Hepatocyte (in vitro differentiated cells): ENCODE data around the gene BATF2. TPM values are rescaled to one million over a fixed set of nuclear protein-coding genes. Genes with fewer than 3 reads are reported as not detected.

Source experiments
- DNase-seq: peaks from one replicate; pipeline ENCODE4 v3.0.0-alpha.2; 2016; ENCODE audit warnings: low spot score
- H2AFZ ChIP-seq: fragments of 200-600 bp; sonication (generic); 2 replicates; pipeline ENCODE4 v1.6.0; 2016; ENCODE audit warnings: antibody characterized with exemption, mild to moderate bottlenecking
- H3K27ac ChIP-seq: fragments of 200-600 bp; sonication (generic); 2 replicates; pipeline ENCODE4 v1.5.1; 2016; ENCODE audit warnings: mild to moderate bottlenecking
- H3K27me3 ChIP-seq: fragments of 200-600 bp; sonication (generic); 2 replicates; pipeline ENCODE4 v1.6.1; 2016
- H3K36me3 ChIP-seq: fragments of 200-600 bp; sonication (generic); replicated peaks from 2 replicates; pipeline ENCODE4 v1.5.1; 2016; ENCODE audit warnings: low read depth; ENCODE audit not compliant: insufficient read depth
- H3K4me1 ChIP-seq: fragments of 200-600 bp; sonication (generic); 2 replicates; pipeline ENCODE4 v1.5.1; 2016; ENCODE audit warnings: mild to moderate bottlenecking, moderate library complexity; ENCODE audit not compliant: insufficient read depth
- H3K4me2 ChIP-seq: fragments of 200-600 bp; sonication (generic); 2 replicates; pipeline ENCODE4 v1.6.0; 2016
- H3K4me3 ChIP-seq: fragments of 200-600 bp; sonication (generic); 2 replicates; pipeline ENCODE4 v1.5.1; 2016; ENCODE audit warnings: mild to moderate bottlenecking
- H3K79me2 ChIP-seq: fragments of 200-600 bp; sonication (generic); 2 replicates; pipeline ENCODE4 v1.6.0; 2017; ENCODE audit warnings: mild to moderate bottlenecking
- H3K9me2 ChIP-seq: fragments of 200-600 bp; sonication (generic); replicated peaks from 2 replicates; pipeline ENCODE4 v1.6.0; 2017; ENCODE audit warnings: mild to moderate bottlenecking; ENCODE audit not compliant: insufficient read depth
- H3K9me3 ChIP-seq: fragments of 200-600 bp; sonication (generic); 2 replicates; pipeline ENCODE4 v1.5.1; 2016; ENCODE audit warnings: low read depth, mild to moderate bottlenecking
- H4K20me1 ChIP-seq: fragments of 200-600 bp; sonication (generic); 2 replicates; pipeline ENCODE4 v1.6.0; 2016; ENCODE audit warnings: mild to moderate bottlenecking; ENCODE audit not compliant: insufficient read depth, poor library complexity, severe bottlenecking
- EZH2 ChIP-seq: fragments of 200-600 bp; sonication (generic); IDR thresholded peaks from 2 replicates; pipeline ENCODE4 v1.6.1; 2016; ENCODE audit warnings: antibody characterized with exemption, mild to moderate bottlenecking, borderline replicate concordance
- EZH2phosphoT487 ChIP-seq: fragments of 200-600 bp; sonication (generic); IDR thresholded peaks from one replicate; pipeline ENCODE4 v1.6.1; 2018; ENCODE audit warnings: antibody characterized with exemption, mild to moderate bottlenecking, low read depth, moderate library complexity; ENCODE audit not compliant: unreplicated experiment, severe bottlenecking
- WGBS: methylation state at CpG from one replicate; pipeline ENCODE4 v1.1.6; 2016; ENCODE audit warnings: low lambda C conversion rate; ENCODE audit errors: missing lambda C conversion rate; 5-methylcytosine and 5-hydroxymethylcytosine counted together
- polyA plus RNA-seq: library from polyadenylated mRNA; unstranded; fragments of >200 nt; fragmentation: Nextera tagmentation; extraction: Ambion mirVana; gene quantifications from 2 replicates; pipeline ENCODE4 v1.2.1, GENCODE V29; 2016
- total RNA-seq: library from RNA; depleted of rRNA; stranded (reverse); fragments of >200 nt; gene quantifications from 2 replicates; pipeline ENCODE4 v1.2.3, GENCODE V29; 2014
- TF ChIP-seq, protein P1 (sequence below): fragments of 200-600 bp; sonication (generic); IDR thresholded peaks from 2 replicates; pipeline ENCODE4 v1.5.1; 2016; ENCODE audit warnings: antibody characterized with exemption, mild to moderate bottlenecking; ENCODE audit not compliant: poor library complexity

The BATF2 gene
- total and polyA plus RNA-seq, 2 experiments from 2014 or later: 1.9 to 2.6 TPM

DNA sequence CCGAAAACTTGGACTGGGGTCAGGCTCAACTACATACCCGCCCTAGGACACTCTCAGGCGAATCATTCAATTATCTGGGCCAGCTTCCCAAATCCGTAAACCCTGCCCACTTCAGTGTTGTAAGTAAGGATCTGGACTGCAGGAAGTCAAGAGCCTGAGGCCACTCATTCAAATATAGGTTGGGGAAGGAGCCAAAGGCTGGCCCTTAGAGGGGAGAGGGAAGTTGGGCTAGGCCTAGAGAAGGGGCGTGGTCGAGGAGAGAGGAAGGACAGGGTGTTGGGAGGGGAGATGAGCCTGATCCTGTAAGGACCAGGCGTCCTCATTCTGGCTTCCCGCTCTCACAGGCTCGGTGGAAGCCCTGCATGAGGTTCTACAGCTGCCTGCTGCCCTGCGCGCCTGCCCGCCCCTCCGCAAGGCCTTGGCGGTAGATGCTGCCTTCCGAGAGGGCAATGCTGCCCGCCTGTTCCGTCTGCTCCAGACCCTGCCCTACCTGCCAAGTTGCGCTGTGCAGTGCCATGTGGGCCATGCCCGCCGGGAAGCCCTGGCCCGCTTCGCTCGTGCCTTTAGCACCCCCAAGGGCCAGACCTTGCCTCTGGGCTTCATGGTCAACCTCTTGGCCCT, 47.2 kb upstream of the BATF2 start:
- Histone ChIP-seq H3K4me3 (no peak overlapping the region), H3K4me2 (no peak overlapping the region), H3K27ac (no peak overlapping the region), H2AFZ (no peak overlapping the region), H3K4me1 (peaks cover 4% of the 10 kb centered on the region), H4K20me1 (no peaks in the 10 kb centered on the region), H3K79me2 (peaks cover 23% of the 10 kb centered on the region), H3K27me3 (no peaks in the 10 kb centered on the region), H3K36me3 (no peaks in the 10 kb centered on the region), H3K9me2 (no peaks in the 10 kb centered on the region), H3K9me3 (no peaks in the 10 kb centered on the region)
- DNase-seq: no peak
- WGBS: 96% methylated on average over 23 of the region's 23 CpGs
- TF ChIP-seq, protein P1, sequence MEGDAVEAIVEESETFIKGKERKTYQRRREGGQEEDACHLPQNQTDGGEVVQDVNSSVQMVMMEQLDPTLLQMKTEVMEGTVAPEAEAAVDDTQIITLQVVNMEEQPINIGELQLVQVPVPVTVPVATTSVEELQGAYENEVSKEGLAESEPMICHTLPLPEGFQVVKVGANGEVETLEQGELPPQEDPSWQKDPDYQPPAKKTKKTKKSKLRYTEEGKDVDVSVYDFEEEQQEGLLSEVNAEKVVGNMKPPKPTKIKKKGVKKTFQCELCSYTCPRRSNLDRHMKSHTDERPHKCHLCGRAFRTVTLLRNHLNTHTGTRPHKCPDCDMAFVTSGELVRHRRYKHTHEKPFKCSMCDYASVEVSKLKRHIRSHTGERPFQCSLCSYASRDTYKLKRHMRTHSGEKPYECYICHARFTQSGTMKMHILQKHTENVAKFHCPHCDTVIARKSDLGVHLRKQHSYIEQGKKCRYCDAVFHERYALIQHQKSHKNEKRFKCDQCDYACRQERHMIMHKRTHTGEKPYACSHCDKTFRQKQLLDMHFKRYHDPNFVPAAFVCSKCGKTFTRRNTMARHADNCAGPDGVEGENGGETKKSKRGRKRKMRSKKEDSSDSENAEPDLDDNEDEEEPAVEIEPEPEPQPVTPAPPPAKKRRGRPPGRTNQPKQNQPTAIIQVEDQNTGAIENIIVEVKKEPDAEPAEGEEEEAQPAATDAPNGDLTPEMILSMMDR: no peak
- TF ChIP-seq EZH2phosphoT487: no peak
- no peak for TF ChIP-seq EZH2

DNA sequence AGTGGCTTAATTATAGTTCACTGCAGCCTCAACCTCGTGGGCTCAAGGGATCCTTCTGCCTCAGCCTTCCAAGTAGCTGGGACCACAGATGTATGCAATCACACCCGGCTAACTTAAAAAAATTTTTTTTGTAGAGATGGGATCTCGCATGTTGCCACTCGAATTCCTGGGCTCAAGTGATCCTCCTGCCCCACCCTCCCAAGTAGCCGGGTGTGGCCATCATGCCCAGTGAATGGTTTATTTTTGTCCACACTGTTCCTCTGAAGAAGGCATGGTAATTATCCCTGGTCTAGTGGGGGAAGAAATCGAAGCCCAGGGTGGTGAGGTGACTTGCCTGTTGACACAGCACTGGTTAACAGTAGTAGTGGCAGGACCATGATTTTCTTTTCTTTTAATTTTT, 46.1 kb upstream of the BATF2 start:
- Histone ChIP-seq H3K9me3 (no peaks in the 10 kb centered on the region), H4K20me1 (no peaks in the 10 kb centered on the region), H3K27ac (no peak overlapping the region), H3K4me1 (peaks cover 4% of the 10 kb centered on the region), H3K36me3 (no peaks in the 10 kb centered on the region), H3K4me3 (no peak overlapping the region), H2AFZ (no peak overlapping the region), H3K27me3 (no peaks in the 10 kb centered on the region), H3K4me2 (no peak overlapping the region), H3K9me2 (no peaks in the 10 kb centered on the region), H3K79me2 (peaks cover 23% of the 10 kb centered on the region)
- no peak for DNase-seq
- 90% methylated on average over 6 of the region's 6 CpGs for WGBS
- TF ChIP-seq, protein P1: no peak
- TF ChIP-seq EZH2phosphoT487 (no peak), EZH2 (no peak)

DNA sequence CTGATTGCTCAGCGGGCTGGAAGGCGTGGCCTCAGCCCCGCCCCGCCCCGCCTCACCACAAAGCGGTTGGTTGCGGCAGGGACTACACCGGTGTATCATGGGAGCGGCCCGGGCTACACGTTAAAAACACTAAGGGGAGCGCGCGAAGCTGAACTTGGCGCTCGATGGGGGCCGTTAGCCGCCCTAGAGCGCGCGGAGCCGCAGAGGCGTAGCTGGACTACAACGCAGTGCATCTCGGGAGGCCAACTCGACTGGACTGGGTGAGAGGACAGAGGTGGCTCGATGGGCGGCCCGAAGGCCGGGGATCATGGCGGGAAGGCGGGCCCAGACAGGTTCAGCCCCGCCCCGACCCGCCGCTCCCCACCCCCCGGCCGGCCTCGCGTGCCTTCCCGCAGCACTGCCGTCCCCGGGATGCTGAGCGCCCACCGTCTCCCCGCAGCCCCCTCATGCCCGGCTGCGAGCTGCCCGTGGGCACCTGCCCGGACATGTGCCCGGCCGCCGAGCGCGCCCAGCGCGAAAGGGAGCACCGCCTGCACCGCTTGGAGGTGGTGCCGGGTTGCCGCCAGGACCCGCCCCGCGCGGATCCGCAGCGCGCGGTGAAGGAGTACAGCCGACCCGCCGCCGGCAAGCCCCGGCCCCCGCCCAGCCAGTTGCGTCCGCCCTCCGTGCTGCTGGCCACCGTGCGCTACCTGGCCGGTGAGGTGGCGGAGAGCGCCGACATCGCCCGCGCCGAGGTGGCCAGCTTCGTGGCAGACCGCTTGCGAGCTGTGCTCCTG, 44.3 kb upstream of the BATF2 start, which contains the start of gene SAC3D1:
Gene SAC3D1 (plus strand): TSS at position 364 of the 776 bp plus-strand sequence. CDS start 83 bp downstream, at position 447.
- DNase-seq: peak; percentile 95
- TF ChIP-seq EZH2phosphoT487 (no peak), EZH2 (no peak)
- TF ChIP-seq, protein P1: no peak
- peaks cover 4% of the 10 kb centered on the region for H3K4me1 ChIP-seq
- WGBS: under 1% methylated on average over 54 of the region's 91 CpGs
- H3K4me2 ChIP-seq: peak within 1 kb of the TSS; percentile 98
- no peaks in the 10 kb centered on the region for H4K20me1 ChIP-seq
- H3K4me3 ChIP-seq: peak within 1 kb of the TSS; percentile 94
- H3K79me2 ChIP-seq: peaks cover 23% of the 10 kb centered on the region
- peak within 1 kb of the TSS; percentile 88 for H3K27ac ChIP-seq
- H3K27me3 ChIP-seq: no peaks in the 10 kb centered on the region
- no peaks in the 10 kb centered on the region for H3K36me3 ChIP-seq
- H3K9me2 ChIP-seq: no peaks in the 10 kb centered on the region
- H2AFZ ChIP-seq: peak within 1 kb of the TSS; percentile 30
- H3K9me3 ChIP-seq: no peaks in the 10 kb centered on the region
